GM21423 (cell line): ENCODE results near the gene CEP152.
"Not testable (repeated sequence)": the region's sequence is repeated elsewhere in the genome, so short reads cannot be mapped to it uniquely, and the experiment has no call there.

Experiments used
- ATAC-seq: cut with Tn5 transposase; IDR thresholded peaks from one replicate; pipeline ENCODE4 v1.9.1; 2021; ENCODE audit warnings: mild to moderate bottlenecking, moderate library complexity; ENCODE audit not compliant: unreplicated experiment

The CEP152 gene

GRCh38 chr15:48814286-48814685, 3.4 kb upstream of the CEP152 start:
- no peak for ATAC-seq

GRCh38 chr15:48811325-48811958, 573 bp upstream of the CEP152 start:
- ATAC-seq: no peak

- ATAC-seq: no peak
These were observed 4.7 kb downstream of the CEP152 start for GRCh38 chr15:48806151-48806550.

- no peak for ATAC-seq
These were observed 5.3 kb downstream of the CEP152 start for GRCh38 chr15:48805591-48805990.

- ATAC-seq: no peak
These were observed 7.0 kb downstream of the CEP152 start for GRCh38 chr15:48803877-48804276.

- no peak for ATAC-seq
These were observed 8.0 kb downstream of the CEP152 start for GRCh38 chr15:48802867-48803266.

GRCh38 chr15:48802257-48802656, 8.6 kb downstream of the CEP152 start:
- no peak for ATAC-seq

GRCh38 chr15:48800811-48801455, 9.9 kb downstream of the CEP152 start:
- no peak for ATAC-seq

GRCh38 chr15:48800245-48800644, 10.6 kb downstream of the CEP152 start:
- ATAC-seq: no peak

GRCh38 chr15:48798319-48798718, 12.6 kb downstream of the CEP152 start:
- ATAC-seq: no peak

GRCh38 chr15:48796930-48797329, 13.9 kb downstream of the CEP152 start:
- ATAC-seq: peak; percentile 58

GRCh38 chr15:48796521-48796920, 14.3 kb downstream of the CEP152 start:
- no peak for ATAC-seq

GRCh38 chr15:48795901-48796300, 15.0 kb downstream of the CEP152 start:
- ATAC-seq: no peak

- ATAC-seq: peak; percentile 82
These were observed 16.2 kb downstream of the CEP152 start for GRCh38 chr15:48794697-48795134.

- no peak for ATAC-seq
These were observed 18.5 kb downstream of the CEP152 start for GRCh38 chr15:48792408-48792807.

GRCh38 chr15:48790466-48791115, 20.3 kb downstream of the CEP152 start:
- not testable (repeated sequence) for ATAC-seq

- ATAC-seq: no peak
These were observed 25.2 kb downstream of the CEP152 start for GRCh38 chr15:48785712-48786111.

- ATAC-seq: no peak
These were observed 25.7 kb downstream of the CEP152 start for GRCh38 chr15:48785195-48785594.

- ATAC-seq: no peak
These were observed 26.1 kb downstream of the CEP152 start for GRCh38 chr15:48784756-48785155.

- ATAC-seq: no peak
These were observed 28.0 kb downstream of the CEP152 start for GRCh38 chr15:48782911-48783310.

GRCh38 chr15:48781481-48782081, 29.3 kb downstream of the CEP152 start:
- ATAC-seq: no peak

GRCh38 chr15:48781017-48781416, 29.9 kb downstream of the CEP152 start:
- ATAC-seq: no peak
